Spleen (tissue), 7 donors: ENCODE results near the gene FLOT1.

Source experiments
- CTCF ChIP-seq, 11 experiments: fragments of 200-600 bp in 7 of 11; fragments of 450-650 bp in 4 of 11; sonication (generic) in 4 of 11; IDR thresholded peaks in 8 of 11; conservative IDR thresholded peaks in 3 of 11; 1 replicate in 7 of 11; 2 replicates in 4 of 11; pipeline versions ENCODE4 v1.4.0 to v1.8.0; 2016 to 2021; ENCODE audit warnings: antibody characterized with exemption in 11 of 11, inconsistent platforms in 4 of 11, mild to moderate bottlenecking in 1 of 11
- POLR2A ChIP-seq, 3 donors: fragments of 450-650 bp; IDR thresholded peaks; one replicate each; pipeline ENCODE4 v1.5.1; 2017; ENCODE audit warnings: antibody characterized with exemption in 3 of 3, mild to moderate bottlenecking in 1 of 3
- POLR2AphosphoS5 ChIP-seq, 3 donors: sonication (generic); formaldehyde crosslinking; IDR thresholded peaks; one replicate each; pipeline ENCODE4 v1.5.1; 2017; ENCODE audit warnings: antibody characterized with exemption in 3 of 3
- donor health status: DM: no; HTN: no; CAD: no; lungs with moderate emphysema.
- donor health status: DM: no; HTN: no; CAD: no.
- donor health status: DM: no; HTN: no; CAD: no.

DNA sequence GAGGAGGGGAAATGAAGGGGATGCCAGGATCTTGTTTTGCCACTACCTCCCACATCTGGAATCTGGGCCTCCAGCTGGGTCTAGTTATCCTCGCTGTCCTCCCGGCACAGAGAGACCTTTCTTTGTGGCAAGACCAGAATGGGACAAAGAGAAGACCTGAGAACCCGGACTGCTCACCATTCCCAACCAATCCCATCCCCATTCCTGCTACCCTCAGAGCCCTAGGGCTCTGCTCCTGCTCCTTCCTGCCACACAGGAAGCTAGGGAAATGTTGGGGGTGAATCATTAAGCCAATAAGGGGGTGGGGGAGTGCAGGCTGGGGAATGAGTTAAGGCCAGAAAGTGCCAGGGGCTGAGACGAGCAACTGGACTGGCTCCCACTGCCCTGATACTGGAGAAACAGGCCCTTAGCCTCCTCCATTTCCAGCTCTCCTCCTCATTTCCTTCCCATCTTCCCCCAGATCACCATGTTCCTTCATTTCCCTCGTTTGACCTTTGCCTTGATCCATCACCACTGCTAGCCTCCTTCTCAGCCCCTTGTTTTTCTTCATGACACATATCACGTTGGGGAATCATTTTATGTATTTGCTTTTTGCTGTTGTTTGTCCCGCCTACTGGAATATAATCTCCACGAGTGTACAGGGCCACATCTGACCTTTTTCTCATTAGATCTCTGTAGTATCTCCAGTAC, 6.5 kb upstream of the FLOT1 start:
- no peak for TF ChIP-seq CTCF (IDR thresholded peaks at IDR 0.05 in 8 of 11, conservative IDR thresholded peaks at IDR 0.05 in 3 of 11)
- TF ChIP-seq POLR2A (IDR thresholded peaks at IDR 0.05), result no peak
- TF ChIP-seq POLR2AphosphoS5 (IDR thresholded peaks at IDR 0.05), result peak in 1 of 3 donors; percentile 10
